ENCODE measurements around the gene CLIC5. TPM values are rescaled to one million over a fixed set of nuclear protein-coding genes. Genes with fewer than 3 reads are reported as not detected.

Gene CLIC5
- polyA plus RNA-seq, 4 donors, result 18.6 to 197 (median 191) TPM

- DNase-seq (ENCODE audit: low read depth in 4 of 4, low spot score in 3 of 4), result no peak
Measured at GRCh38 chr6:46000905-46001304, 14.8 kb downstream of the CLIC5 start.

GRCh38 chr6:45998524-45998923, 17.1 kb downstream of the CLIC5 start:
- DNase-seq (ENCODE audit: low read depth in 4 of 4, low spot score in 3 of 4), result no peak

GRCh38 chr6:45997875-45998506, 17.7 kb downstream of the CLIC5 start:
- DNase-seq (ENCODE audit: low read depth in 4 of 4, low spot score in 3 of 4), result no peak

GRCh38 chr6:45991189-45991588, 24.5 kb downstream of the CLIC5 start:
- DNase-seq (ENCODE audit: low read depth in 4 of 4, low spot score in 3 of 4), result no peak

GRCh38 chr6:45990162-45990561, 25.5 kb downstream of the CLIC5 start:
- no peak for DNase-seq (ENCODE audit: low read depth in 4 of 4, low spot score in 3 of 4)

- no peak for DNase-seq (ENCODE audit: low read depth in 4 of 4, low spot score in 3 of 4)
Measured at GRCh38 chr6:45988635-45989034, 27.0 kb downstream of the CLIC5 start.

DNA sequence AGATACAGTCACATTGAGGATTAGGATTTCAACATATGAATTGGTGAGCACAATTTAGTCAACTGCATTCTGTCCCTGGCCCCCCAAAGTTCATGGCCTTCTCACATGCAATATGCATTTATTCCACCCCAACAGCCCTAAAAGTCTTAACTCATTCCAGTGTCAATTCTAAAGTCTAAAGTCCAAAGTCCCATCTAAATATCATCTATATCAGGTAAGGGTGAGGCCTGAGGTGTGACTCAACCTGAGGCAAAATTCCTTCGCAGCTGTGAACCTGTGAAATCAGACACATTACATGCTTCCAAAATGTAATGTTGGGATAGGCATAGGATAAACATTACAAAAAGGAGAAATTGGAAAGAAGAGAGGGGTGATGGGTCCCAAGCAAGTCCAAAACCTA, 27.8 kb downstream of the CLIC5 start:
- DNase-seq (ENCODE audit: low read depth in 4 of 4, low spot score in 3 of 4), result no peak

GRCh38 chr6:45986746-45987274, 28.9 kb downstream of the CLIC5 start:
- DNase-seq (ENCODE audit: low read depth in 4 of 4, low spot score in 3 of 4), result peak in 1 of 4 donors; percentile 22

- no peak for DNase-seq (ENCODE audit: low read depth in 4 of 4, low spot score in 3 of 4)
Measured at GRCh38 chr6:45984788-45985425, 30.8 kb downstream of the CLIC5 start.

DNA sequence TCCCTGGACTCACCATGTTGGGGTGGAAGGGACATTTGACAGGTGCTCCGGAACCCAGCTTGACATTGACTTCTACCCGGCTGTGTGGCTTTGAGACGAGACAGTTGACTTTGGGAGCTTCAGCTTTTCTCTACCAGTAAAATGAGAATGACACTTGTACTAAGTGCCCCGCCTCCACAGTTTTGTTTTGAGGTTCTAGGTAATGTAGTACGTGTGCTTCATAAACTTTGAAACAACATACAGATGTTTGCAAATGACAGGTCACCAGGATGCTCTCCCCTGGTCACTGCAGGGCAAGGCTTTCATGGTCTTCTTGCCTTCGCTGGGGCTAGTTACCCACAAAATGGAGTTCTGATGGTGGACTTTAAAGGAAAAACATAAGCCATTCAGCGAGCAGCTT, 31.3 kb downstream of the CLIC5 start:
- no peak for DNase-seq (ENCODE audit: low read depth in 4 of 4, low spot score in 3 of 4)

GRCh38 chr6:45983062-45983461, 32.6 kb downstream of the CLIC5 start:
- DNase-seq (ENCODE audit: low read depth in 4 of 4, low spot score in 3 of 4), result no peak

- DNase-seq (ENCODE audit: low read depth in 4 of 4, low spot score in 3 of 4), result no peak
Measured at GRCh38 chr6:45982280-45983036, 33.2 kb downstream of the CLIC5 start.

GRCh38 chr6:45981046-45981445, 34.6 kb downstream of the CLIC5 start:
- DNase-seq (ENCODE audit: low read depth in 4 of 4, low spot score in 3 of 4), result no peak

DNA sequence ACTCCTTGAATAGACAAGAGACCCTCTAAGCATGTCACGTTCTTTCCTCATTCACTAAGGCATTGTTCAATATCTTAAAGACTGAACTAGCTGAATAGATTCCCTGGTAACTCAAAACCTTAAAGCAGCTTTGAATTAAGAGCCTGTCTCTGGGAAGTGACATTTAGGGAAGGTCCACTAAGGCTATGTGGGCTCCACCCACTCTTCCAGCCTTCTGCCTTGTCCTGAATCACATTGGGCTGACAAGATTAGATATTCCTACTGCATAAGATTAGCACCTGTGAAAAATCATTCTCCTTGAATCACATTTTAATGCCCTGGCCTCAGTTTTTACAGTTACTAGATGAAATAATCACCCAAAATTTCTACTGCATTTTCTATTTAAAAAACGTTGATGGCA, 36.3 kb downstream of the CLIC5 start:
- no peak for DNase-seq (ENCODE audit: low read depth in 4 of 4, low spot score in 3 of 4)

GRCh38 chr6:45974596-45974995, 41.1 kb downstream of the CLIC5 start:
- no peak for DNase-seq (ENCODE audit: low read depth in 4 of 4, low spot score in 3 of 4)

GRCh38 chr6:45972795-45973503, 42.7 kb downstream of the CLIC5 start:
- DNase-seq (ENCODE audit: low read depth in 4 of 4, low spot score in 3 of 4), result no peak

DNA sequence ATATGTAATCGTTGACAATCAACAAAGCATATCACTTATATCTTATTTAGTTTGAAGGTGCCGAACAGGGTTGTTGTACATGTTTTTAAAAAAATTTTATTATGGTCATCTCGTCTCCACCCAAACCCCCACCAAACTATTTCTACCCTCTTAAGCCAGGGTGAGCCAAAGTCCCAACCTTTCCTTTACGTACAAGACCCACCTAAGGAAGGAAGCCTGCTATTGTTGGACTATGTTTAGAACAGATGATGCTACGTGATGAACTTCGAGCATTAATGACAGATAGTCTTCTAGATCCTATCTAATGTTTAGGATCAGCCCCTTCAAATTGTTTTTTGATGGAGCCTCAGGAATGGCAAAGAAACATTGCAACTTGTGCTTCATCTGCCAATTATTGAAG, 44.4 kb downstream of the CLIC5 start:
- DNase-seq (ENCODE audit: low read depth in 4 of 4, low spot score in 3 of 4), result no peak

DNA sequence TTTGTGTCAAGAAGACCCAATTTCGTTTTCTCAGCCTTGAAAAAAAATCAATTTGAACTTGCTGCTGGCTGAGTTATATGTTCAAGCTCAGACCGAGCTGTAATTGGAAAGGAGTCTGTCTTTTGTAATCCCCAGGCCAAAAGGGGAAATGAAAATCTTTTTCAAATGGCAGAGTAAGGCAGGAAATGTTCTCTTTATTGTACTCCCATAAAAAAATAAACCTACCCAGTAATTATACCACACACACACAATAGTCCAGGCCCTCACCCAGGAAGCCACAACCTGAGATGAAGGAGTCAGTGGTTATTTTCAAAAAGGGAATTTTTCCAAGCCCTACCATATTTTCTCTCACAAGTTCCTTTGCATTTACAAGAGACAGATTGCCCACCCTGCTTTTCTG, 45.3 kb downstream of the CLIC5 start:
- DNase-seq (ENCODE audit: low read depth in 4 of 4, low spot score in 3 of 4), result no peak

DNA sequence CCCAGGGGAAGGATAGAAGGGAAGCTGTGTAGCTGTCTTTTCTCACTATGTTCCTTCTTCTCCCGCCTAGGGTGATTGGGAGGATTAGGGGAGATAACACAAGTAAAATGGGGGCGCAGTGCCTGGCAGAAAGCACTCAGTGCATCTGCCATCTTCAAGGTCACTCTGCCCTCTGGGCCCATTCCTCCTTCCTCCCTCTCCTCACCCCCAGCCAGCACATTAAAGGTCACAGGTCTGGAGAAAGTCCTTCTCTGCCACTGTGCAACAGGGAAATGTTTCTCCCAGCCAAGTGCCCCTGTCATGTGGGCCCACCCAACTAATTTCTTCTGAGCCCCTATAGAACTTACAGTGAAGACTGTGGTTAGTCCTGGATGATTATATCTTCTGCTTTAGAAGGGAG, 45.8 kb downstream of the CLIC5 start:
- no peak for DNase-seq (ENCODE audit: low read depth in 4 of 4, low spot score in 3 of 4)

DNA sequence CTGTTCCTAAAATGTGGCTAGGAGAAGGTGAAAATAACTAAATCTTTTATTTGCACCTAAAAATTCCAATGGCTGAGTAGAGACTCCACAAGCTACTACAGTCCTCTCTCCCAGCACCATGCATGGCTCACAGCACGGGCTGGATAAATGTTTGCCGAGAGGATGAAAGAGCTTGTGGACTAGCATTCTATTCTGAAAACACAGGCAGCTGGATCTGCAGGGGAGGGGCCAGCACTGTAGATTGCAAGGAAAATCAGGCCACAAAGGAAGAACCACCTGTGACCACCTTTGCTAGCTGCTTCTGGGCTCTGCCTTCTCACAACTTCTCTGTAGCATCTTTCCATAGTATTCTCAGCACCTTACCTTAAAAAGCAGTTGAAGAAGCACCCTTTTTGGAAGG, 46.6 kb downstream of the CLIC5 start:
- no peak for DNase-seq (ENCODE audit: low read depth in 4 of 4, low spot score in 3 of 4)

- DNase-seq (ENCODE audit: low read depth in 4 of 4, low spot score in 3 of 4), result no peak
Measured at GRCh38 chr6:45967363-45967762, 48.3 kb downstream of the CLIC5 start.
